GDM1 (cell line): ENCODE data around the gene LRIG1.

Experiments used
- DNase-seq: peaks from one replicate; lab custom pipeline; 2025; lab: John Stamatoyannopoulos, UW

LRIG1 gene

GRCh38 chr3:66353039-66353438 is 147.8 kb downstream of the LRIG1 start:
- DNase-seq: no peak

GRCh38 chr3:66350601-66351000 is 150.2 kb downstream of the LRIG1 start:
- DNase-seq: no peak

- DNase-seq: no peak
Measured at GRCh38 chr3:66348704-66349103, 152.1 kb downstream of the LRIG1 start.

GRCh38 chr3:66344848-66345578 is 155.8 kb downstream of the LRIG1 start:
- DNase-seq: no peak

GRCh38 chr3:66344391-66344811 is 156.4 kb downstream of the LRIG1 start:
- no peak for DNase-seq

- no peak for DNase-seq
Measured at GRCh38 chr3:66342717-66343356, 158.0 kb downstream of the LRIG1 start.

GRCh38 chr3:66338927-66339326 is 161.9 kb downstream of the LRIG1 start:
- no peak for DNase-seq

- no peak for DNase-seq
Measured at GRCh38 chr3:66336333-66336766, 164.5 kb downstream of the LRIG1 start.

GRCh38 chr3:66335671-66336070 is 165.2 kb downstream of the LRIG1 start:
- DNase-seq: no peak
